Measurements from ENCODE around the gene ENO1.
A peak's percentile ranks its signal among the peaks of the same experiment; 100 is the strongest.

The ENO1 gene

GRCh38 chr1:8870616-8871538 is 7.6 kb downstream of the ENO1 start:
- no peak for DNase-seq (ENCODE audit: low spot score)

- no peak for DNase-seq (ENCODE audit: low spot score)
Observed at GRCh38 chr1:8870103-8870502, 8.4 kb downstream of the ENO1 start.

GRCh38 chr1:8867878-8868567 is 10.5 kb downstream of the ENO1 start:
- no peak for DNase-seq (ENCODE audit: low spot score)

- DNase-seq (ENCODE audit: low spot score): no peak
Observed at GRCh38 chr1:8866792-8867415, 11.6 kb downstream of the ENO1 start.

GRCh38 chr1:8866173-8866791 is 12.2 kb downstream of the ENO1 start:
- no peak for DNase-seq (ENCODE audit: low spot score)

GRCh38 chr1:8864713-8865344 is 13.7 kb downstream of the ENO1 start:
- DNase-seq (ENCODE audit: low spot score): no peak

- DNase-seq (ENCODE audit: low spot score): no peak
Observed at GRCh38 chr1:8863794-8864233, 14.7 kb downstream of the ENO1 start.

- DNase-seq (ENCODE audit: low spot score): no peak
Observed at GRCh38 chr1:8863138-8863537, 15.3 kb downstream of the ENO1 start.

GRCh38 chr1:8862528-8862927 is 16.0 kb downstream of the ENO1 start:
- no peak for DNase-seq (ENCODE audit: low spot score)

- no peak for DNase-seq (ENCODE audit: low spot score)
Observed at GRCh38 chr1:8860738-8861516, 17.6 kb downstream of the ENO1 start.

GRCh38 chr1:8858888-8859706 is 19.4 kb downstream of the ENO1 start:
- peak; percentile 55 for DNase-seq (ENCODE audit: low spot score)

GRCh38 chr1:8858112-8858668 is 20.3 kb downstream of the ENO1 start:
- DNase-seq (ENCODE audit: low spot score): peak; percentile 70

GRCh38 chr1:8856689-8857412 is 21.6 kb downstream of the ENO1 start:
- DNase-seq (ENCODE audit: low spot score): no peak

- DNase-seq (ENCODE audit: low spot score): no peak
Observed at GRCh38 chr1:8854240-8854639, 24.2 kb downstream of the ENO1 start.

GRCh38 chr1:8851060-8851459 is 27.4 kb downstream of the ENO1 start:
- no peak for DNase-seq (ENCODE audit: low spot score)

GRCh38 chr1:8848663-8849386 is 29.7 kb downstream of the ENO1 start:
- peak; percentile 97 for DNase-seq (ENCODE audit: low spot score)

- DNase-seq (ENCODE audit: low spot score): no peak
Observed at GRCh38 chr1:8847990-8848389, 30.5 kb downstream of the ENO1 start.

GRCh38 chr1:8846263-8846662 is 32.2 kb downstream of the ENO1 start:
- DNase-seq (ENCODE audit: low spot score): no peak

Data from AG08395 (cell line).